Fibroblast of upper back skin (primary cell): ENCODE measurements around the gene ZNF768.
"Not testable (repeated sequence)": the region's sequence is repeated elsewhere in the genome, so short reads cannot be mapped to it uniquely, and the experiment has no call there.

ENCODE experiments used
- DNase-seq: peaks from one replicate; pipeline ENCODE4 v3.0.0-alpha.2; 2013

Gene ZNF768

DNA sequence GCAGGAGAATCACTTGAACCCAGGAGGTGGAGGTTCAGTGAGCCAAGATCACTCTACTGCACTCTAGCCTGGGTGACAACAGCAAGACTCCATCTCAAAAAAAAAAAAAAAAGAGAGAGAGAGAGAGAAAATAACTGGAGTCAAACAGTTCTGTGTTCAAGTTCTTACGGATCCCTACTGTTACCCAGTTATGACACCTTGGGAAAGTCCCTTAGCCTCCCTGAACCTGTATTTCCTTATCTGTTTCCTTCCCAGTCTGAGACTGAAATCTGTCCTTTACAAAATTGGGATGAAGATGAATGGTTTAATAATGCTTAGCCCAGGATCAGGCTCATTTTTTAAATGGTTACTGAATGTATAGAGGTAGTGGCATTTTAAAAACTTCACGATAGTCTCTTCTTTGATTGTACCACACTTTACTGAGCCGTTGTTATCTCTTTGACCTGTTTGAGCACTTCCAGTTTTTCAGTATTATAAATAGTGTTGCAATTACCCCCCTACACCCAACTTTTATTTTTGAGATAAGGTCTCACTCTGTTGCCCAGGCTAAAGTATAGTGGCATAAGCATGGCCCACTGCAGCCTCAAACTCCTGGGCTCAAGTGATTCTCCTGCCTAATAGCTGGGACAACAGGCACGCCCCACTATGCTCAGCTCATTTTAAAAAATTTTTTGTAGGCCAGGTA lies 17.1 kb downstream of the ZNF768 start:
- DNase-seq: no peak

GRCh38 chr16:30503403-30504296 lies 22.7 kb downstream of the ZNF768 start:
- DNase-seq: no peak

DNA sequence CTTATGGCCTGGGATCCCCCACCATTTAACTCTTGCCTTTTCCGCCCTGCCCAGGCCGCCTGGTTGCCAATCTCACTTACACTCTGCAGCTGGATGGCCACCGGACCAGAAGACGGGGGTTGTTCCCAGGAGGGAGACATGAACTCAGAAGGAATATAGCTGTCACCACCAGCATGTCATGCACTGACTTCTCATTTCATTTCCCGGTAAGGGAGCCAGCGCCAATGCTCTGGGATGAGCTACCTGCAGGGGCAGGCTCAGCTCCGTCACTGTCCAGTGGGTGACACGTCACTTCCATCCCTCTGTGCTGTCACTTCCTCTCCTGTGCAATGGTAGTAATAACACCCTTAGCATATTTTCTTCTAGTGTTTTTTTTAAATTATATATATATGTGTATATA lies 27.1 kb downstream of the ZNF768 start:
- DNase-seq: no peak

- DNase-seq: no peak
Observed at GRCh38 chr16:30494709-30495108, 31.7 kb downstream of the ZNF768 start.

- DNase-seq: no peak
Observed at GRCh38 chr16:30493941-30494488, 32.4 kb downstream of the ZNF768 start.

GRCh38 chr16:30491744-30492308 lies 34.5 kb downstream of the ZNF768 start:
- DNase-seq: peak; percentile 87

- DNase-seq: no peak
Observed at GRCh38 chr16:30491229-30491628, 35.1 kb downstream of the ZNF768 start.

- no peak for DNase-seq
Observed at GRCh38 chr16:30490210-30490609, 36.2 kb downstream of the ZNF768 start.

GRCh38 chr16:30488764-30489605 lies 37.4 kb downstream of the ZNF768 start:
- no peak for DNase-seq

- DNase-seq: peak; percentile 20
Observed at GRCh38 chr16:30485818-30486436, 40.4 kb downstream of the ZNF768 start.

DNA sequence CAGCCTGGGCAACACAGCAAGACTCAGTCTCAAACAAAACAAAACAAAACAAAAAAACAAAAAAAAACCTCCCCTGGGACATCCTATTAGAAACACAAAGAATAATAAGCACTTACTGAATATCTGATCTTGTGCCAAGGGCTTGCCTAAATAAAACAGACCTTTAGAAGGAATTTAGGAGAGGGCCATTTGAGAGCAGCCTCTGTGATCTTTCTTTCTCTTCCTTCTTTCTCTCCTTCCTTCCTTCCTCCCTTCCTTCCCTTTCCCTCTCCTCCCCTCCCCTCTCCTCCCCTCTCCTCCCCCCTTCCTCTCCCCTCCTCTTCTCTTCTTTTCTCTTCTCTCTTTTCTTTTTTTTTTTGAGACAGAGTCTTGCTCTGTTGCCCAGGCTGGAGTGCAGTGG lies 41.5 kb downstream of the ZNF768 start:
- DNase-seq: no peak

- DNase-seq: no peak
Observed at GRCh38 chr16:30482366-30482765, 44.0 kb downstream of the ZNF768 start.

- no peak for DNase-seq
Observed at GRCh38 chr16:30481381-30481780, 45.0 kb downstream of the ZNF768 start.

DNA sequence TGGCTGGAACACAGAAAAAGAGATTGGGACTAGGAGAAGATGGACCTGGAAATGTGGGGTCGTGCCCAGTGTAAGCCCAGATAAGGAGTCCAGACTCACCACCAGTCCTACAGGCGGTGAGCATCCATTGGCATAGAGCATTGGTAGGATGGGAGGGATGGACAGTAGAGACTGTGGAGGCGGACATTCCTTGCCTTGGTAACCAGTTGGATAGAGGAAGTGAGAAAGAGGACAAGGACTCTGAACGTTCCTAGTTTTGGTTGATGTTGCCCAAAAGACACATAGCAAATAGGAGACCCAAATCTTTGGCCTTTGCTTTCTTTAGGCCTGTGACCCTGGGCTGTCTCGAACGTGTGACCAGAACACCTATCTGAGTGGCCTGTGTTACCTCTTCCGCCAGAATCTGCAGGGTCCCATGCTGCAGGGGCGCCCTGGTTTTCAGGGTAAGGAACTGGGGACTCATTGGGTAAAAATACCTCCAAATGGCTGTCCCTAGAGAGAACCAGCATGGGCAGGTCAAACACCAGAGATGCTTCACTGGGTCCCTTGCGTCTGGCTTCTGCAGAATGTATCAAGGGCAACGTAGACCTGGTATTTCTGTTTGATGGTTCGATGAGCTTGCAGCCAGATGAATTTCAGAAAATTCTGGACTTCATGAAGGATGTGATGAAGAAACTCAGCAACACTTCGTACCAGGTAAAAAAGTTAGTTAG lies 47.4 kb downstream of the ZNF768 start:
- no peak for DNase-seq

GRCh38 chr16:30477773-30478172 lies 48.6 kb downstream of the ZNF768 start:
- not testable (repeated sequence) for DNase-seq

DNA sequence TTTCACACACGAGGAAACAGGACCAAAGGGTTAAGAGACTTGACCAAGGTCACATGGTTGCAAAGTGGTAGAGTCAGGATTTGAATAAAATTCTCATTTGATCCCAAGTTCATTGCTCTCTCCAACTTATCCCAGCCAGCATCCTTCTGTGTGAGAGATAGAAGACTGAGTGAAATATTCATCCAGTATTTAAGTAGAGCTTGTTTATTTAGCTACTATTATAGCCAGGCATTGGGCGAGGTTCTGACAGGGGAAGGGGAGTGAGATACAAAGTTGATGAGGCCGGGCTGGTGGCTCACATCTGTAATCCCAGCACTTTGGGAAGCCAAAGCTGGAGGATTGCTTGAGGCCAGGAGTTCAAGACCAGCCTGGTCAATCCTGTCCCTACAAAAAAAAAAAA lies 49.4 kb downstream of the ZNF768 start:
- DNase-seq: no peak

- DNase-seq: no peak
Observed at GRCh38 chr16:30474684-30475083, 51.7 kb downstream of the ZNF768 start.

- DNase-seq: no peak
Observed at GRCh38 chr16:30474074-30474452, 52.3 kb downstream of the ZNF768 start.
